Neuronal stem cell (in vitro differentiated cells): ENCODE measurements around the gene DCXR.

Experiments used
- DNase-seq: peaks from one replicate; pipeline ENCODE4 v3.0.0-alpha.2; 2013; ENCODE audit warnings: low spot score
- H2AFZ ChIP-seq: one replicate; pipeline ENCODE4 v1.6.1; 2013; ENCODE audit warnings: mild to moderate bottlenecking, low read length, inconsistent platforms
- H2AK5ac ChIP-seq: 2 replicates; pipeline ENCODE4 v1.6.1; 2013; ENCODE audit warnings: low read depth, mild to moderate bottlenecking, inconsistent platforms, low read length, moderate library complexity, mixed read lengths
- H2BK120ac ChIP-seq: 2 replicates; pipeline ENCODE4 v1.6.1; 2013; ENCODE audit warnings: low read depth, mild to moderate bottlenecking, inconsistent platforms, low read length, moderate library complexity, mixed read lengths
- H2BK12ac ChIP-seq: one replicate; pipeline ENCODE4 v1.6.1; 2013; ENCODE audit warnings: low read length, inconsistent platforms
- H2BK15ac ChIP-seq: 2 replicates; pipeline ENCODE4 v1.6.1; 2013; ENCODE audit warnings: mild to moderate bottlenecking, low read length, inconsistent platforms, mixed read lengths
- H2BK5ac ChIP-seq: one replicate; pipeline ENCODE4 v1.6.1; 2013; ENCODE audit warnings: inconsistent platforms, mild to moderate bottlenecking, low read length, moderate library complexity
- H3K14ac ChIP-seq: one replicate; pipeline ENCODE4 v1.6.1; 2013; ENCODE audit warnings: low read length, inconsistent platforms
- H3K18ac ChIP-seq: 2 replicates; pipeline ENCODE4 v1.6.1; 2013; ENCODE audit warnings: low read length, inconsistent platforms
- H3K23ac ChIP-seq: 2 replicates; pipeline ENCODE4 v1.6.1; 2013; ENCODE audit warnings: low read depth, mild to moderate bottlenecking, mixed read lengths, low read length, inconsistent platforms; ENCODE audit not compliant: poor library complexity
- H3K27ac ChIP-seq: replicated peaks from 3 replicates; pipeline ENCODE4 v1.5.1; 2013; ENCODE audit warnings: low read length, inconsistent platforms
- H3K27me3 ChIP-seq, 3 experiments: 2 replicates each; pipeline ENCODE4 v1.6.1; 2013; ENCODE audit warnings: low read length in 3 of 3, mild to moderate bottlenecking in 2 of 3, inconsistent platforms in 1 of 3, low read depth in 1 of 3, mixed read lengths in 1 of 3, moderate library complexity in 1 of 3; ENCODE audit not compliant: control insufficient read depth in 3 of 3, insufficient read depth in 3 of 3
- H3K36me3 ChIP-seq, 2 donors: replicated peaks in 1 of 2; 2 replicates each; pipeline ENCODE4 v1.6.1; 2013; ENCODE audit warnings: low read length in 2 of 2; ENCODE audit not compliant: control insufficient read depth in 2 of 2, insufficient read depth in 2 of 2
- H3K4ac ChIP-seq: 2 replicates; pipeline ENCODE4 v1.6.1; 2013; ENCODE audit warnings: inconsistent platforms, mild to moderate bottlenecking, low read length, moderate library complexity
- H3K4me1 ChIP-seq, 2 donors: 1 replicate in 1 of 2; 2 replicates in 1 of 2; pipeline ENCODE4 v1.6.1; 2013; ENCODE audit warnings: low read length in 2 of 2, low read depth in 1 of 2; ENCODE audit not compliant: control insufficient read depth in 2 of 2, insufficient read depth in 1 of 2
- H3K4me2 ChIP-seq: one replicate; pipeline ENCODE4 v1.6.1; 2013; ENCODE audit warnings: mild to moderate bottlenecking, low read length, inconsistent platforms; ENCODE audit not compliant: insufficient read depth, poor library complexity, severe bottlenecking
- H3K4me3 ChIP-seq, 2 donors: 2 replicates each; pipeline ENCODE4 v1.5.1; 2013; ENCODE audit warnings: low read length in 2 of 2, mild to moderate bottlenecking in 2 of 2, inconsistent platforms in 1 of 2, moderate library complexity in 1 of 2
- H3K79me1 ChIP-seq: one replicate; pipeline ENCODE4 v1.6.1; 2013; ENCODE audit warnings: low read depth, mild to moderate bottlenecking, inconsistent platforms, low read length, moderate library complexity
- H3K9ac ChIP-seq: one replicate; pipeline ENCODE4 v1.6.1; 2013; ENCODE audit warnings: mild to moderate bottlenecking, low read depth, low read length, inconsistent platforms; ENCODE audit not compliant: poor library complexity
- H3K9me3 ChIP-seq, 2 donors: replicated peaks in 1 of 2; 2 replicates each; pipeline versions ENCODE3 to v1.6.1; 2013; ENCODE audit warnings: low read length in 2 of 2, mild to moderate bottlenecking in 2 of 2, inconsistent platforms in 1 of 2, low read depth in 1 of 2, mixed read lengths in 1 of 2, moderate library complexity in 1 of 2; ENCODE audit not compliant: control insufficient read depth in 2 of 2, insufficient read depth in 1 of 2
- H4K8ac ChIP-seq: one replicate; pipeline ENCODE4 v1.6.1; 2013; ENCODE audit warnings: low read depth, mild to moderate bottlenecking, inconsistent platforms, low read length, moderate library complexity
- H4K91ac ChIP-seq: one replicate; pipeline ENCODE4 v1.6.1; 2013; ENCODE audit warnings: low read length, low read depth, mild to moderate bottlenecking, inconsistent platforms; ENCODE audit not compliant: poor library complexity
- WGBS, 2 donors: extraction: QIAGEN DNeasy Blood & Tissue Kit; methylation state at CpG; one replicate each; pipeline ENCODE4 v1.1.7; 2013; ENCODE audit warnings: missing lambda C conversion rate in 2 of 2, mixed read lengths in 1 of 2; ENCODE audit not compliant: insufficient read length in 2 of 2, insufficient replicate concordance in 1 of 2; ENCODE audit errors: extremely low coverage in 2 of 2; 5-methylcytosine and 5-hydroxymethylcytosine counted together

DCXR gene

GRCh38 chr17:82076785-82077591 lies 39.5 kb upstream of the DCXR start:
- no peak overlapping the region for H4K8ac ChIP-seq
- H3K4me1 ChIP-seq, result peaks cover 0 to 3% of the 10 kb centered on the region in 2 donors
- H3K36me3 ChIP-seq, result peaks cover 32 to 43% of the 10 kb centered on the region in 2 donors
- WGBS, 2 donors, result no CpG with 5 or more reads among the region's 21 CpGs
- H3K4me2 ChIP-seq, result no peak overlapping the region
- H4K91ac ChIP-seq, result no peak overlapping the region
- H3K79me1 ChIP-seq, result peaks cover 12% of the 10 kb centered on the region
- no peak overlapping the region for H3K14ac ChIP-seq
- no peak overlapping the region for H3K4ac ChIP-seq
- peaks cover 0 to 1% of the 10 kb centered on the region in 2 donors for H3K9me3 ChIP-seq
- H3K4me3 ChIP-seq, result no peak overlapping the region
- H3K9ac ChIP-seq, result no peak overlapping the region
- H2BK120ac ChIP-seq, result no peak overlapping the region
- H3K27ac ChIP-seq, result peak overlapping the region; percentile 29
- peak overlapping the region; percentile 46 for H2AK5ac ChIP-seq
- no peaks in the 10 kb centered on the region for H3K27me3 ChIP-seq
- no peak overlapping the region for H2BK5ac ChIP-seq
- peak overlapping the region; percentile 48 for H3K18ac ChIP-seq
- H3K23ac ChIP-seq, result no peak overlapping the region
- no peak overlapping the region for H2AFZ ChIP-seq
- H2BK15ac ChIP-seq, result no peak overlapping the region
- no peak for DNase-seq
- H2BK12ac ChIP-seq, result no peak overlapping the region

- H3K9ac ChIP-seq, result no peak overlapping the region
- H3K27me3 ChIP-seq, result no peaks in the 10 kb centered on the region
- no peak overlapping the region for H3K18ac ChIP-seq
- H3K36me3 ChIP-seq, result peaks cover 26 to 36% of the 10 kb centered on the region in 2 donors
- H3K23ac ChIP-seq, result no peak overlapping the region
- H3K14ac ChIP-seq, result no peak overlapping the region
- no peak overlapping the region for H3K4me2 ChIP-seq
- no peak overlapping the region for H3K4me3 ChIP-seq
- no peak overlapping the region for H2AFZ ChIP-seq
- H4K8ac ChIP-seq, result no peak overlapping the region
- no peak overlapping the region for H2BK15ac ChIP-seq
- H3K4ac ChIP-seq, result no peak overlapping the region
- H2BK120ac ChIP-seq, result no peak overlapping the region
- H2BK12ac ChIP-seq, result no peak overlapping the region
- DNase-seq, result no peak
- H3K27ac ChIP-seq, result peak overlapping the region; percentile 22
- no peak overlapping the region for H2AK5ac ChIP-seq
- peaks cover 0 to 3% of the 10 kb centered on the region in 2 donors for H3K4me1 ChIP-seq
- peaks cover 0 to 1% of the 10 kb centered on the region in 2 donors for H3K9me3 ChIP-seq
- no peak overlapping the region for H2BK5ac ChIP-seq
- peaks cover 12% of the 10 kb centered on the region for H3K79me1 ChIP-seq
- WGBS, 2 donors, result no CpG with 5 or more reads among the region's 25 CpGs
- H4K91ac ChIP-seq, result no peak overlapping the region
Observed at GRCh38 chr17:82076018-82076784, 38.7 kb upstream of the DCXR start.

- Histone ChIP-seq H2AFZ (no peak overlapping the region), H2BK5ac (no peak overlapping the region), H4K91ac (no peak overlapping the region), H2BK120ac (no peak overlapping the region), H2BK15ac (no peak overlapping the region), H3K79me1 (peaks cover under 1% of the 10 kb centered on the region), H3K4me1 (peaks cover 0 to 3% of the 10 kb centered on the region in 2 donors), H3K23ac (no peak overlapping the region), H3K9ac (no peak overlapping the region), H3K14ac (no peak overlapping the region), H3K4me2 (no peak overlapping the region), H4K8ac (no peak overlapping the region), H3K27ac (no peak overlapping the region), H3K4me3 (no peak overlapping the region), H2AK5ac (no peak overlapping the region), H2BK12ac (no peak overlapping the region), H3K27me3 (no peaks in the 10 kb centered on the region), H3K18ac (no peak overlapping the region), H3K36me3 (peaks cover 5 to 9% of the 10 kb centered on the region in 2 donors), H3K9me3 (no peaks in the 10 kb centered on the region), H3K4ac (no peak overlapping the region)
- WGBS, 2 donors, result no CpG with 5 or more reads among the region's 9 CpGs
- no peak for DNase-seq
Observed at GRCh38 chr17:82073446-82073845, 35.9 kb upstream of the DCXR start.

- Histone ChIP-seq H3K36me3 (peaks cover 2 to 3% of the 10 kb centered on the region in 2 donors), H3K27ac (no peak overlapping the region), H3K4ac (no peak overlapping the region), H2BK15ac (no peak overlapping the region), H2BK120ac (no peak overlapping the region), H4K8ac (no peak overlapping the region), H4K91ac (no peak overlapping the region), H3K9ac (no peak overlapping the region), H2AFZ (no peak overlapping the region), H3K23ac (no peak overlapping the region), H2BK5ac (no peak overlapping the region), H3K14ac (no peak overlapping the region), H2BK12ac (no peak overlapping the region), H3K18ac (no peak overlapping the region), H3K27me3 (no peaks in the 10 kb centered on the region), H3K79me1 (no peaks in the 10 kb centered on the region), H3K4me1 (peaks cover 0 to 3% of the 10 kb centered on the region in 2 donors), H3K4me3 (no peak overlapping the region), H3K9me3 (no peaks in the 10 kb centered on the region), H3K4me2 (no peak overlapping the region), H2AK5ac (no peak overlapping the region)
- WGBS, 2 donors, result no CpG with 5 or more reads among the region's 6 CpGs
- DNase-seq, result no peak
Observed at GRCh38 chr17:82072827-82073226, 35.3 kb upstream of the DCXR start.
